ENCODE results near the gene SPDYE1.
"Not testable (repeated sequence)": the region's sequence is repeated elsewhere in the genome, so short reads cannot be mapped to it uniquely, and the experiment has no call there.

SPDYE1 gene

DNA sequence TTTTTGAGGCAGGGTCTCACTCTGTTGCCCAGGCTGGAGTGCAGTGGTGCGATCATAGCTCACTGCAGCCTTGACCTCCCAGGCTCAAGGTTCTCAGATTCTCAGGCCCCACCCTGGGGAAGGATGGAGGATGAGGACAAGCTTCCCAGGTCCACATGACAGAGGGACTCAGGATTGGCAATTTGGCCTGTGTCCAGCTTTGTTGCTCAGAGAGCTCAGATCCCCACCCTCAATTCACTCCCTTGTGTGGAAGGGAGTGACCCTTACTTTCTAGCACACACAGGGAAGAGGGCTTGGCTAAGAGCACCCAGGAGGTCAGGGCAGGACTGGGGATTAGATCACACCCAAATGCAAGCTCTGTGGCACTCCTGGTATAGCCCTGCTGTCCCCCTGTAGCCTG is 6.9 kb upstream of the SPDYE1 start:
- in situ Hi-C loops (cut with HindIII; ENCODE audit: low sequenced_read_pairs): not testable (repeated sequence)

DNA sequence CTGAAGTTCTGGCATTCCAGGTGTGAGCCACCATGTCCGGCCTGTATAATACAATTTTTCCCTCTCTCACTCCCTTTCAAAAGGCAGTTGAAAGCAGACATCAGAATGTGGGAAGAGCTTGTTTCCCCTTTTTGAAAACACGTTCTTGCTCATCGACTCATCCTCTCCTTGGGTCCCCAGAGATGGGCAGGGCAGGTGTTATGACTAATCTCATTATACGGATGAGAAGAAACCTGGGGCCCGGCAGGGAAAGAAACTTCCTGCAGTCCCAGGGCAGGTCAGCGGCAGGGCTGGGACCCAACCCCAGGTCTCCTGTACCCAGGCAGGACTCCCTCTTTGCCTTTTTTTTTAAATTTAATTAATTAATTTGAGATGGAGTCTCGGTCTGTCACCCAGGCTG is 4.8 kb upstream of the SPDYE1 start:
- in situ Hi-C loops (cut with HindIII; ENCODE audit: low sequenced_read_pairs): not testable (repeated sequence)

DNA sequence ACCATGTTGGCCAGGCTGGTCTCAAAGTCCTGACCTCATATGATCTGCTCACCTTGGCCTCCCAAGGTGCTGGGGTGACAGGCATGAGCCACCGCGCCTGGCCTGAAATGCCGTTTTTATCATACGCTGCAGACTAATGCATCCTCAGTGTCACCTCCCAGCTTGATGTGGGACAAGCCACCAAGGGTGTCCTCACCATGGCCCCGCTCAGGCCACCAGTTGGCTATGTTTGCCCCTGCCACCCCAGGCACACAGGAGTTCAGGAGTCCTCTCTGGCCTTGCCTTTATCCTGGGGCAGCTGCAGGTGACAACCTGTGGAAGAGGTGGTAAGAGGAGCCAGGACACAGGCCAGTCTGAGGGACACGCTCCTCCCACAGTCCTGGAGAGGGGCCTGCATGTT is 3.0 kb upstream of the SPDYE1 start:
- in situ Hi-C loops (cut with HindIII; ENCODE audit: low sequenced_read_pairs): not testable (repeated sequence)

DNA sequence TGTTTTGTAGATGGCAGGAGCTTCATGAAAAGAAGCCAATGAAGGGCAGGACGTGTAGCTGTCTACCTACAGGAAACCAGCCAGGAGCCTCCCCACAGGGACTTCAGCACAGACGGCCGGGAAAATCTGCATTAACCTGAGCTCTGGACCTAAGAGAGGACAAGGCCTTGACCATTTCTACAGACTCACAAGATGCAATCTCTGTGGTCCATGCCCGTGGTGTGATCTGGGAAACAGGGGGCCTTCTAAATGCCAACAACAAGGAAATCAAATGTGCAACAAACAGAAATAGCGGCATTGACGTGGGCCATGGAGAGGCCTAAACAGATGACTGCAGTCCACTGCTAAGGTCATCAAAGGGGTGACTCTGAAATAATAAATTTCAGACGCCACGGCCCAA is 14.4 kb downstream of the SPDYE1 start:
- in situ Hi-C loops (cut with HindIII; ENCODE audit: low sequenced_read_pairs): not testable (repeated sequence)

DNA sequence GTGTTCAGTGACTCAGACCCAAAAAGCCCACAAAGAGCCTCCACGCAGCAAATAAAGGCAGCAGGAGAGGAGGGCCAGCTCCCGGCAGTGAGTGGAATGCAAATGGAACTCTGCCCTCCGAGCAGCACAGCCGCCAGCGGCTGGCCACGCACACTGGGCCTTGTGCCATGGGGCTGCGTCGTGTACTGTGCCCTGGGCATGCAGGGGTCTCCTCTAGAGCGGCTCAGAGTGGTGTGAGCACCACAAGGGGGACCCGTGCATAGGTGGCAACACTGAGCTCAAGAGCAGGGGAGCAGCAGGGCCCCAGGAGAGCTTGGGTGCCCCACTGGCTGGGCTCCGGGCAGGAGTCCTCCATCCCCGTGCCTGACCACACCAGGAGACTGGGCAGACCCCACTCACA is 17.4 kb downstream of the SPDYE1 start:
- in situ Hi-C loops (cut with HindIII; ENCODE audit: low sequenced_read_pairs): not testable (repeated sequence)

DNA sequence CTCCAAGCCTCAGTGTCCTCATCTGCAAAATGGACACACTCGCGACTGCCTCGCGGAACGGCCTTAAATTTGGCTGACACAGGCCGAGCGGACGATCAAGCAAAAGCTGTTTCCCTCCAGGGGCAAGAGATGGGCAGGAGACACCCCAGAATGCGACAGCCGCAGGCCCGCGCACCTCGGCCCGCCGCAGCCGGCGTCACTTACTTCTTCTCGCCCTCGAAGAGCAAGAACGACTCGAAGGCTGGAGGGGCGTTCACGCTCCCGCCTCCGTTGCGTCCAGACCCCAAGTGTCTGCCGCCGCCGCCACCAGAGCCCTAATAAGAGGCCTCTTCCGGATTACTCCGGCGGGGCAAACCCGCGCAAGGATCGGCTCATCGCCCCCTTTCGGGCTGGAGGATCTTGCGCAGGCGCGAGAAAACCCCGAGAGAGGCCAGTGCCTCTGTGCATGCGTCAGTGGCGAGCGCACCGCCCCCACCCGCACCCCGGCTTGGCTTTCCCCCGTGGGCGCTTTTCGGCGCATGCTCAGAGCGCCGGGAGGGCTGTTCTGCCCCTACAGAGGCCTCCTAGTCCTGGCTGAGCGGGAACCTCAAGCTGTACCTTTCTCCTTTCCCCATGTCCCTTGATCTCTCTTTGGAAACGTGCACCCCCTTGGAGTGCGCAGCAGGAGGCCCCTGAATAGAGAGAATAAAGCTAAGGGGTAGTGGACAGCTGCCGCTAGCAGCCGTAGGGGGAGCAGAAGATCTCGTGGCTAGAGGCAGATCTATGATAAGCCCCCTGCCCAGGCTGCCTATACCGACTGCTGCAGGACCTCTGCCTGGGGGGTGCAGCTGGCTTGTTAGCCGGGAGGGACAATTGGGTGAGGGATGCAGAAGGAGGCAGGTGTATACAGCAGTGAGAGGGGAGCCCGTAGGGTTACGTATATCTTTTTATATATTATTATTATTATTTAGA is 21.4 kb downstream of the SPDYE1 start:
- in situ Hi-C loops (cut with HindIII; ENCODE audit: low sequenced_read_pairs): not testable (repeated sequence)

DNA sequence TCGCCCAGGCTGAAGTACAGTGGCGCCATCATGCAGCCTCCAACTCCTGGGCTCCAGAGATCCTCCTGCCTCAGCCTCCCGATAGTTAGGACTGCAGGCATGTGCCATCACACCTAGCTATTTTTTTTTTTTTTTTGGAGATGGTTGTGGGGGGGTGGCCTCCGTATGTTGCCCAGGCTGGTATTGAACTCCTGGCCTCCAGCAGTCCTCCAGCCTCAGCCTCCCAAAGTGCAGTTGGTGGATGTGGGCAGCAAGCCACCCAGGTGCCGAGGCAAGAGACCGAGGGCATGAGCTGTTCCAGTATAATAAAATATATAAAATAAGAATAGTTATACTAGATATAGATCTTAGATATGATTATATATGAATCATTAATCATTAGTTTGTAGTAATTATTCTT is 22.1 kb downstream of the SPDYE1 start:
- in situ Hi-C loops (cut with HindIII; ENCODE audit: low sequenced_read_pairs): not testable (repeated sequence)

DNA sequence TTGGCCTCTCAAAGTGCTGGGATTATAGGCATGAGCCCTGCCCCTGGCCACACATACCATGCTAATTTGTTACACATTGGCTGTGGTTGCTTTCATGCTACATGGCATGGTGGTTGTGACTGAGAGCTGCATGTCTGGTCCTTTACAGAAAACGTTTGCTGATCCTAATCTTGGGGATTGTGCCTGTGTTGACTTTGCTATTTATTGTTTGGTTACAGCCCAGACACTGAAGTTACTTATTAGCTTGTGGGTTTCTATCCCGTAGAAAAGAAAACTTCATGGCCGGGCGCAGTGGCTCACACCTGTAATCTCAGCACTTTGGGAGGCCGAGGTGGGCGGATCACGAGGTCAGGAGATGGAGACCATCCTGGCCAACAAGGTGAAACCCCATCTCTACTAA is 24.4 kb downstream of the SPDYE1 start:
- in situ Hi-C loops (cut with HindIII; ENCODE audit: low sequenced_read_pairs): not testable (repeated sequence)

DNA sequence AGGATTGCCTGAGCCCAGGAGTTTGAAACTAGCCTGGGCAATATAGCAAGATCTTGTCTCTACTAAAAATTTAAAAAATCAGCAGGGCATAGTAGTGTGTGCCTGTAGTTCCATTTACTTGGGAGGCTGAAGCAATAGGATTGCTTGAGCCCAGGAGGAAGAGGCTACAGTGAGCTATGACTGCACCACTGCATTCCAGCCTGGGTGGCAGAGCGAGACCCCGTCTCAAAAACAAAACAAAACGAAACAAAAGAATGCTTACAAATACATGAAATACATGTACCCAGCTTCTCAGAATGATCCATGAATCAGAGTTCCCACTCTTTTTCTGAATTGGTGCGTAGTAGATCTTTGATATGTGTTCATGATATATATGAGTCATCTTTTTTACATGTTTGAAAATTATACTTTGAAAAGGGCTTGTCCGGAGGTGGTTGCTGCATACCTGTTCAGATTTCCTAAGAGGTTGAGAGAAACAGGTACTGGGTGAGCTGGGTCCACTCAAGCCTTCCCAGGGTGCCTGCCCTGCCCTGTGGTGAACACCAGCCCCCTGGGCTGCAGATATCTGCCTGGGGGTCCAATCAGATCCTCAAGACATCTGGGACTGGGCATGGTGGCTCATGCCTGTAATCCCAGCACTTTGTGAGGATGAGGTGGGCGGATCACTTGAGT is 25.2 kb downstream of the SPDYE1 start:
- in situ Hi-C loops (cut with HindIII; ENCODE audit: low sequenced_read_pairs): not testable (repeated sequence)

DNA sequence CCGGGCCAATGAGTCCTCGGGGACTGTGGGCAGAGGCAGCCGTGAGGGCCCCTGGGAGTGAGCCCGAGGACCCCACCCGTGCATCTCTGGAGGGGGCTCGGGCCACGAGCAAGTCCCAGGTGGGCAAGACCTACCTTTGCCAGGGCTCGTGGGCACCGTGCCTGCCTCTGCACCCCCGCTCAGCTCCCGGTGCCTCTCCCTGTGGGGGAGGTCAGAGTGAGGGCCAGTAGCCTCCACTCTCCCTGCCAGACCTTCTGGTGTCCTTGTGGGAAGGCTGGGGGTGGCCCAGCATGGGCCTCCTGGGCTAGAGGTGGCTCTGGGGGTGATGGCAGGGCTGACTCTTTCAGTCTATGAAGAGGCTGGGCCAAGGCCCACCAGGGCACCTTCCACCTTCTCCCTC is 31.7 kb downstream of the SPDYE1 start:
- in situ Hi-C loops (cut with HindIII; ENCODE audit: low sequenced_read_pairs): not testable (repeated sequence)

DNA sequence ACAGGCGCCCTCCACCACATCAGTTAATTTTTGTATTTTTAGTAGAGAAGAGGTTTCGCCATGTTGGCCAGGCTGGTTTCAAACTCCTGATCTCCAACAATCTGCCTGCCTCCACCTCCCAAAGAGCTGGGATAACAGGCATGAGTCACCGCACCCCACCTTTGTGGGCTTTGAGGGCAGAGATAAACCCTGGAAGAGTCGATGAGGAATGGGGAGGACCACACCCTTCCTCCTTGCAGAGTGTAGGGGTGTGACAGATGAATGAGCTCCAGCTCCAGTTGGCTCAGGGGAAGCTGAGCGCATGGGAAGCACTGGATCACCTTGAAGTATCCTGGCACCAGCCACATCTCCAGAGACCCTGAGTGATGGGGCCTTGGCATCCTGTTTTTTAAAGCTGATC is 32.3 kb downstream of the SPDYE1 start:
- in situ Hi-C loops (cut with HindIII; ENCODE audit: low sequenced_read_pairs): not testable (repeated sequence)

DNA sequence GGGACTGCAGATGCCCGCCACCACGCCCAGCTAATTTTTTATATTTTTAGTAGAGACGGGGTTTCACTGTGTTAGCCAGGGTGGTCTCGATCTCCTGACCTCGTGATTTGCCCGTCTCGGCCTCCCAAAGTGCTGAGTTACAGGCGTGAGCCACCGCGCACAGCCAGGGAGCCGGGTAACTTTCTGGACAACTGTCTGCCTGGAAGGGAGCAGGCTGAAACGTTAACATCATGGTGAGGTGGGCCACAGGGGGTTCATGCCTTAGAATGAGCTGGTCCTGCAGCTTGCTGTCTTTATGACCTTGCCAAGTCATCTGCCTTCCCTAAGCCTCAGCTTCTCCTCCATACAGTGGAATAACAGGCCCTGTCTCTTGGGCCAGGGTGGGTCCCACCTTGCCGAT is 33.6 kb downstream of the SPDYE1 start:
- in situ Hi-C loops (cut with HindIII; ENCODE audit: low sequenced_read_pairs): not testable (repeated sequence)

DNA sequence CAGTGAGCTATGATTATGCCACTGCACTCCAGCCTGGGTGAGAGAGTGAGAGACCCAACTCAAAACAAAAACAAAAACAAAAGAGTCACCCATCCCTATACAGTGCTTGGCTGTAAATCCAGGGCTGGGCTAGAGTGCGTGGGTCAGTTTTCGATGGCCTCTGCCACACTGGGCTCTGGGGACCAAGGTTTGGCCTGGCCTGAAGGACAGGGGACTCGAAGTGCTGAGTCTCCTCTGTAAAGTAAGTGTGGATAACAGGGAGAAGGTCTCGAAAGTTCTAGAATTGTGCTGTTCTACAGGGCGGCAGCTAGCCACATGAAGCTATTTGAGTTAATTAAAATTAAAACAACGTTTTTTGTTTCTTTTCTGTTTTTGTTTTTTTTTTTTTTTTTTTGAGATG is 34.3 kb downstream of the SPDYE1 start:
- in situ Hi-C loops (cut with HindIII; ENCODE audit: low sequenced_read_pairs): not testable (repeated sequence)

DNA sequence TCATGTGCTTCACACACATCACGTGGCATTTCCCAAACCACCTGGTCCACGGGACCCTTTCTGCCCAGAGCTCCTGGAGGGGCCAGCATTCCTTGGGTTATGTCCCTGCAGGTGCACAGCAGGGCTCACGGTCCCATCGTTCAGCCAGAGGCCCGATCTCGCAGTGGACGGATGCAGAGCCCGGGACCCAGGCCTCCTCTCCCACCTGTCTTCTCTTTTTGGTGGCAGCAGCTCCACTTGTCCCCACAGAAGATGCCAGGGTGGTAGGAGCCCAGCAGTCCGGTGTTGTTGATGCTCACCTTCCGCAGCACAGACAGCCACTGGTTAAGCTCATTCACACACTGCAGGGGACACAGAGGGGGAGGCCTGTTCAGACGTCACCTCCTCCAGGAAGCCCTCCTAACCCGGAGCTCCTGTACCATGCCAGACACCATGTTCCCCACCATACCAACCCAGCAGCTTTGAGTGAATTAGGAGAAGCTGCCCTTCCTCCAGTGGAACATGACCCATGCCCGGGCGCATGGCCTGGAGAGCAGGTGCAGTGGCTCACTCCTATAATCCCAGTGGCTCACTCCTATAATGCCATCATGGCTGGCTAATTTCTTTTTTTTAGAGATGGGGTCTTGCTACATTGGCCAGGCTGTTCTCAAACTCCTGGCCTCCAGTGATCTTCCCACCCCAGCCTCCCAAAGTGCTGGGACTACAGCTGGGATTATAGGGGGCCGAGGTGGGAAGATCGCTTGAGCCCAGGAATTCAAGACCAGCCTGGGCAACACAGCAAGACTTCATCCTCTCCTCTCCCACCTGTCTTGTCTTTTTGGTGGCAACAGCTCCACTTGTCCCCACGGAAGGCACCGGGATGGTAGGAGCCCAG is 36.5 kb downstream of the SPDYE1 start:
- in situ Hi-C loops (cut with HindIII; ENCODE audit: low sequenced_read_pairs): not testable (repeated sequence)

DNA sequence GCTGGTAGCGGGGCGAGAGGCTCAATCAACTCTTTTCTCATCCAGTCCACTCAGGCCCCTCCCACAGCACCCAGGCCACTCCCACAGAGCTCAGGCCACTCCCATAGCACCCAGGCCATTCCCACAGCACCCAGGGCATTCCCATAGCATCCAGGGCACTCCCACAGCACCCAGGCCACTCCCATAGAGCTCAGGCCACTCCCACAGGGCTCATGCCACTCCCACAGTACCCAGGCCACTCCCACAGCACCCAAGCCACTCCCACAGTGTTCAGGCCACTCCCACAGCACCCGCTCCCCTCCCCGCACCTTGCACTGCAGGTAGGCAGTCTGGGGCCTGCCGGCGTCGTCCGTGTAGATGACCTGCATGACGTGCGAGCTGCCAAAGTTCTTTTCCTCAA is 38.7 kb downstream of the SPDYE1 start:
- in situ Hi-C loops (cut with HindIII; ENCODE audit: low sequenced_read_pairs): not testable (repeated sequence)

DNA sequence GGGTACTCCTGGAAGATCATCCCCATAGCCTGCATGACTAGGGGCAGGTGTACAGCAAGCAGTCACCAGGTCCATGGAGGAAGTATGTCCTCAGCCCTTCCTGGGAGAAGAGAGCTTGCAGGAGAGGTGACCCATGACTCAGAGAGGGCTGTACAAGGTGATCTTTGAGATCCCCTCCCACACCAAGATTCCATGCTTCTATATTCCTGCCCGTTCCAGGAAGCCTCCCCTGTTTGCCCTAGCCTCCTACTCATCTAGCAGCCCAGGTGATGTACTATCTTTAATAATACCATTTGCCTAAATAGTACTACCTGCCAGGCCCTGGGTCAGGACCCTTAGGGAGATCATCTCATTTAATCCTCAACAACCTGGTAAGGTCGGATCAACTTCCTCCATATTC is 40.3 kb downstream of the SPDYE1 start:
- in situ Hi-C loops (cut with HindIII; ENCODE audit: low sequenced_read_pairs): not testable (repeated sequence)

DNA sequence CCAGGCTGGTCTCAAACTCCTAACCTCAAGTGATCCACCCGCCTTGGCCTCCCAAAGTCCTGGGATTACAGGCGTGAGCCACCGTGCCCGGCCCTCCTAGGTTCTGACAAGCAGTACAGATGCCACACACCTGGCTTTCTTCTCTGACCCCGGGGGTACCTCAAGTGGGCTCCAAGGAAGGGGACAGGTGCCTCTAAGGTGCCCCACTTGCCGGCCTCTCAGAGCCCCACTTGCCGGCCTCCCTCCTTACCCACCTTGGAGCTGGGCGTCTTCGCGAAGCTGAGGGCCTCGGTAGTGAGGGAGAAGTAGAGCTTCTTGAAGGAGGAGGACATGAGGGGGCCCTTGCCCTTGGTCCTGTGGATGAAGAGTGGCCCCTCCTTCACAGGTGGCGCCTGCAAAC is 40.9 kb downstream of the SPDYE1 start:
- in situ Hi-C loops (cut with HindIII; ENCODE audit: low sequenced_read_pairs): not testable (repeated sequence)

DNA sequence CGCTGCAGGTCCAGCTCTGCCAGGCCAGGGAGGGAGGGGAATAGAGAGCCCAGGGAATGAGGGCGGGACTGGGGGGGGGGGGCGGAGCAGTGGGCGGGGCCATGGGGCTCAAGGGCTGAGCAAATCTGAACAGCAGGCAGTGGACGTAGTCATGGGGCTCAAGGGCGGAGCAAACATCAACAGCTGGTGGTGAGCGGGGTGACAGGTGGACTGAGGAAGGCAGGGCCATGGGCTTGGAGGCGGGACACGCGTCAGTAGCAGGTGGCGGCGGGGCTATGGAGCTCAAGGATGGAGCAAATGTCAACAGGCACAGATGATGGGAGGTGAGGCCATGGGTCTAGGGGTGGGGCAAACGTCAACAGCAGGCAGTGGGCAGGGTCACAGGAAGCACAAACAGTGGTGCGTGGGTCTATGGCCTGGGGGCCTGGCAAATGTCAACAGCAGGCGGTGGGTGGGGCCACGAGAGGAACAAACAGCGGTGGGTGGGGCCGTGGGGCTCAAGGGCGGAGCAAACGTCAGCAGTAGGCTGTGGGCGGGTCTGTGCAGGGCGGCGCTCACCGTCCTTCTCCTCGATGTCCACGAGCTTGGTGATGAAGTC is 41.4 kb downstream of the SPDYE1 start:
- in situ Hi-C loops (cut with HindIII; ENCODE audit: low sequenced_read_pairs): not testable (repeated sequence)

DNA sequence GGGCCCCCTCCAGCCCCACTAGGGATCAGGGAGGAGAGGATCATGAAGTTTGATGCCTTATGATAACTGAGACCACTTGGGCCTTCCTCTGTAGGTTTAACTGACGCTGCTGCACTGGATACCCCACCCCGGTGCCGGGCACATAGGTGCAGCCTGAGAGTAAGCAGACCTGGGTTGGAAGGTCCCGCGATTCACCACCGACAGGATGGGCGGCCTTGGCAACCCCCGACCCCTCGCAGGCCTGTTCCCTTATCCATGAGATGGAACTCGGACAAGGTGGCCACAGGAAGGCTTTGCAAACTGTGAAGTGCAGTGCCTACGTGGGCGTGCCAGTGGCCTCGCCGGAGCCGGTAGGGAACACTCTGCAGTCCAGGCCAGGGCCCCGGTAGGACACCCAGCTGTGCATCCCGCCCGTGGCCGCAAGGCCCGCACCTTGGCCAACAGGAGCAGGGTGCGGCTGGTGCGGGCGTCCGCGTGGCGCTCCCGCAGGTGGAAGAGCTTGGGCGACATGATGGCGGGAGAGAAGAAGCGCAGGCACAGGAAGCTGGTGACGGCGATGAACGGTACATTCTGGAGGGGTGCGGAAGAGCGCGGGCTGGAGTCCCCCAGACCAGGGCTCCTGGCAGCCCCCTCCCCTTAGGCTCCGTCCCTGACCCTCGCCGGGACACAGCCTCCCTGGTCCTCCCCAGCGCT is 42.2 kb downstream of the SPDYE1 start:
- in situ Hi-C loops (cut with HindIII; ENCODE audit: low sequenced_read_pairs): not testable (repeated sequence)

DNA sequence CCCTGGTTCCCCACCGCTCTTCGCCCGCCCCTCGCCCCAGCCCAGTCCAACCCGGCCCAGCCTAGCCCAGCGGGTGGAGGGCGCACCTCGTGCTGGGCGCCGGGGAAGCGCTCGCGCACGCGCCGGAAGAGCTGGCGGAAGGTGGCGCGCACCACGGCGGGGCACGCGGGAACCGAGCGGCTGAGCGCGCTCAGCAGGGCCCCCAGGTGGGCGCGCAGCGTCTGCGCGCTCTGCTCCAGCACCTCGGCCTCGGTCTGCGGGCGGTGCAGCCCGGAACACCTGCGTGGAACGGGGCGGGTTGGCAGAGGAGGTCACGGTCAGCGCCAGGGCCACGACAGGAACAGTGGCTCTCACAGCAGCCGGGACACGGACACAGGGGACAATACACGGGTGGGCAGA is 42.8 kb downstream of the SPDYE1 start:
- in situ Hi-C loops (cut with HindIII; ENCODE audit: low sequenced_read_pairs): not testable (repeated sequence)

Data from endothelial cell of hepatic sinusoid (primary cell).